Measurements from ENCODE around the gene NUMB.

NUMB gene

DNA sequence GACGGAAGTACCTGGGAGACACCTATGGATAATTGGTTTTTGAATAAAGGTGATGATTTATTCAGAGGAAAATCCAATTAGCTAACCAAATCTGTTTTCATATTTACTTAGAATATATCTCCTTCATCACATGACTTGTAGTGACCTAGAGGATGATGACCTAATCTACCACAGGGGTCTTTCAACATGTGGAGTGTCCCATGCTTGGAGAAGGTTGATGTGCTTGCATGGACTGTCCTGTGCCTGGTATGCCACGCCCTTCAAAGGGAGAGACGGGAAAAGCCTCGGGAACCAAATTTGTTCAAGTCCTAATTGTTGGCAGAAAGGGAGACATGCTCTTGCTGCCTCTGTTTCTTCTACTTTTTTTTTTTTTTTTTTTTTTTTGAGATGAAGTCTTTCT is 232.8 kb downstream of the NUMB start:
- no peak for DNase-seq

Measured in EL (cell line).